Epithelial cell of esophagus (primary cell): ENCODE results near the gene FN3KRP.

ENCODE experiments used
- DNase-seq: peaks from one replicate; pipeline ENCODE4 v3.0.0; 2010; ENCODE audit warnings: low read depth
- H3K4me3 ChIP-seq: 2 replicates; pipeline ENCODE4 v1.5.1; 2011; ENCODE audit warnings: mild to moderate bottlenecking, low read length, control low read depth
- TF ChIP-seq, protein P1 (sequence below): IDR thresholded peaks from 2 replicates; pipeline ENCODE4 v1.5.1; 2011; ENCODE audit warnings: low read depth, mild to moderate bottlenecking, low read length, control low read depth, inconsistent platforms; ENCODE audit not compliant: insufficient read depth; ENCODE audit errors: missing control alignments

Gene FN3KRP

DNA sequence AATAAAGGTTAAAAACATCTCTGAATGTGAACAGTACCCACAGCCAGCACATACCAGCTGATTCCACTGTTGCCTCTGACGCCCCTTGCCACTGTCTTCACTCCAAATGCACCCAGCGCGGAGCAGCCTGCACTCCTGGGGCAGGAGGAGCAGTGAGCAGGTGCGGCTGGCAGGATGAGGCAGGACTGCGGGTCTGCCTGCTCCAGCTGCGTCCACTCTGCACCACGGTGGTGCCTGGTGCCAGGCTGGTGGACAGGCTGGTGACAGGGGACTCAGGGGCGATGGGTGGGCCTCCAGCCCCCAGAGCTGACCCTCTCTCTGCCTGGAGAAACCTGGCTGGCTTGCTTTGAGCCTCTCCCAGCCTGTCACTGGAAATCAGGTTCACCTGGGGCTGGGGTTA is 27.4 kb upstream of the FN3KRP start:
- TF ChIP-seq, protein P1, sequence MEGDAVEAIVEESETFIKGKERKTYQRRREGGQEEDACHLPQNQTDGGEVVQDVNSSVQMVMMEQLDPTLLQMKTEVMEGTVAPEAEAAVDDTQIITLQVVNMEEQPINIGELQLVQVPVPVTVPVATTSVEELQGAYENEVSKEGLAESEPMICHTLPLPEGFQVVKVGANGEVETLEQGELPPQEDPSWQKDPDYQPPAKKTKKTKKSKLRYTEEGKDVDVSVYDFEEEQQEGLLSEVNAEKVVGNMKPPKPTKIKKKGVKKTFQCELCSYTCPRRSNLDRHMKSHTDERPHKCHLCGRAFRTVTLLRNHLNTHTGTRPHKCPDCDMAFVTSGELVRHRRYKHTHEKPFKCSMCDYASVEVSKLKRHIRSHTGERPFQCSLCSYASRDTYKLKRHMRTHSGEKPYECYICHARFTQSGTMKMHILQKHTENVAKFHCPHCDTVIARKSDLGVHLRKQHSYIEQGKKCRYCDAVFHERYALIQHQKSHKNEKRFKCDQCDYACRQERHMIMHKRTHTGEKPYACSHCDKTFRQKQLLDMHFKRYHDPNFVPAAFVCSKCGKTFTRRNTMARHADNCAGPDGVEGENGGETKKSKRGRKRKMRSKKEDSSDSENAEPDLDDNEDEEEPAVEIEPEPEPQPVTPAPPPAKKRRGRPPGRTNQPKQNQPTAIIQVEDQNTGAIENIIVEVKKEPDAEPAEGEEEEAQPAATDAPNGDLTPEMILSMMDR = no peak
- no peak for DNase-seq
- H3K4me3 ChIP-seq = no peak overlapping the region

DNA sequence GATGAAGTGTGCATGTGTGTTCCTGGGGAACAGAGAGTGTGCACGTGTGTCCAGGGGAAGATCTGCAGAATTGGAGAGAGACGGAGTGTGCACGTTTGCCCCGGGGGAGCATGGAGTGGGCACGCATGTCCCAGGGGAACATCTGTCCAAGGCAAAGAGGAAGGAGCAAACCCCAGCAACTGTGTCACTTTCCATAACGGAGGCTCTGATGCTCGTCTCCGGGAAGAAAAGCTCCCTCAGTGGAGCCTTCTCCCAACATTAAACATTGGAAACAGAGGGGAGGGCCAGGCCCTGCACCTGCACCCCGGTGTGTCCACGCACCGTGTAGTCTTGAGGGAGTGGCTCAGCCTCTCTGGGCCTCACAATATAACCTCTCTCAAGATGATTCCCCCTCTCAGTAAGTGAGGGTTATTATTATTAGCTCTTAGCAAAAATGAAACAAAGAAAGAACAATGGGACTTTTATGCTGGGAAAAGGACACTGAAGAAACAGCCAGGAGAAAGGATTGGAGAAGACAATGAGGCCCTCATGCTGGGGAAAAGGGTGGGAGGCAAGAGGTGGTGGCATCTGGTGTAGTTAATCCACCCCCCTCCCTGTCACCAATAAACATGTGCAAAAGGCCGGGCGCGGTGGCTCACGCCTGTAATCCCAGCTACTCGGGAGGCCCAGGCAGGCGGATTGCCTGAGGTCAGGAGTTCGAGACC is 25.6 kb upstream of the FN3KRP start:
- DNase-seq = no peak
- no peak overlapping the region for H3K4me3 ChIP-seq
- TF ChIP-seq, protein P1 = no peak

DNA sequence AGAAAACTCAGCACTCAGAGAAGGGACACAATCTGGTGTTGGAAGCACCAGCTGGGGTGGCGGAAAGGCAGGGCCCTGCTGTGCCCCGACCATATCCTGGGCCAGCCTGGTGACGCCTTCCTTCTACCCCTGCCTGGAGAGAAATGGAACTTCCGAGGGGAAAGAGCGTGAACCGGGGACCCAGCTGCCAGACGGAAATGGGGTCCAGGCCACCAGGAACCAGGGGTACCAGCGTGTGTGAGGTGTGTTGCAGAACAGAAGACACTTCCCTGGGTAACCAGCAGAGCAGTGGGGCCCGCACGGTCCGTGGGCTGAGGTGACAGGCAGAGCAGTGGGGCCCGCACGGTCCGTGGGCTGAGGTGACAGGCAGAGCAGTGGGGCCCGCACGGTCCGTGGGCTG is 24.8 kb upstream of the FN3KRP start:
- H3K4me3 ChIP-seq = no peak overlapping the region
- no peak for DNase-seq
- TF ChIP-seq, protein P1 = no peak

DNA sequence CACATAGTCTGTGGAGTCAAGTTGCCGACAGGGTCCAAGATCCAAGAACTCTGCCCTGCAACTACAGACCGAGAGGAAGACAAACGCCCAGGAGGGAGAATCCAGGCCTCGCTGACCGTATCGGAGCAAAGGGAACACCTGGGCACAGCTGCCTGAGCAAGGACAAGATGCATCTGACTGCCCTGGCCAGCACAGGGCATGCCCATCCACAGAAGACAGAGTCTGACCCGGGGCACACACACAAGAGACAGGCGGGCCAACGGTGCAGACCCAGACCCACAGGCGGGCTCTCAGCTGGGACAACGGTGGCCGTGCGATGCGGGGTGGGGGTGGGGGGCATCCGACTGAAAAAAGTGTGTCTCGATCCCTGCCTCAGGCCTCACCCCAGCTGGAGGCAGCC is 24.2 kb upstream of the FN3KRP start:
- H3K4me3 ChIP-seq = no peak overlapping the region
- no peak for DNase-seq
- TF ChIP-seq, protein P1 = no peak

DNA sequence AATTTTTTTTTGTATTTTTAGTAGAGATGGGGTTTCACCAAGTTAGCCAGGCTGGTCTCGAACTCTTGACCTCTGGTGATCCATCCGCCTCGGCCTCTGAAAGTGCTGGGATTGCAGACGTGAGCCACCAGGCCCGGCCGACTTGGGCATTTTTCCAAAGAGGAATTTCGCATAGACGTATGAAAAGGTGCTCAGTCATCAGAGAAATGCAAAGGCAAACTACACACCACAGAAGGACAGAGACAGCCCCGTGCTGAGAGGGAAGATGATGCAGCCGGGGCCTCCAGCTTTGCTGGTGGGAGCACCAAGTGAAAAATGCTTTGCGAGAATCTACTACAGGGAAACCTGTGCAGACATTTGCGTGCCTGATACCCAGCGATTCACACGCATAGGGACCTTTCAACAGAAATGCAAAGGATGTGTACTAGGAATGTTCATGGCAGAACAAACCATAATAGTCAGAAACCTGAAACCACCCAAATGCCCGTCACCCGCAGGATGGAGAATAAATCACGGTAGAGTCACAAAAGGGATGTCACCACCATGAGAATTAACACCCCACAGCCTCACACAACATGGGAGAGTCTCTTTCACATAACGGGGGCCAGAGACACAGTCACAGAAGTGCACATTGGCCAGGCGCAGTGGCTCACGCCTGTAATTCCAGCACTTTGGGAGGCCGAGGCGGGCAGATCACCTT is 23.2 kb upstream of the FN3KRP start:
- H3K4me3 ChIP-seq = no peak overlapping the region
- TF ChIP-seq, protein P1 = no peak
- no peak for DNase-seq

DNA sequence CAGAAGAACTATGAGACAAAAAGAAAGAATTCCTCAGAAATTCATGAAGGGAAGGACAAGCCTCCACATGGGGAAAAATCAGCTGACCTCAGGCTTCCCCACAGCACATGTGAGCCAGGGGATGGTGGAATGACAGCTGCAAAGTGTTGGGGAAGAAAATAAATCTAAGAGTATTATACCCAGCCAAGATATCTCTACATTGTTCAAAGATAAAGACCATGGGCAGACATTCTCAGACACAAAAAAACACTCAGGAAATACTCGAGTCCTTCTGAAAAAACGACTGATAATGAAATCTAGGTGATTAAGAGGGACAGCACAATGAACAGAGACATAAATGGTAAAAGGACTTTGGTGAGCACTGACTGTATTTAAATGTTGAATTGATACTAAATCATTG is 21.9 kb upstream of the FN3KRP start:
- TF ChIP-seq, protein P1 = no peak
- no peak for DNase-seq
- H3K4me3 ChIP-seq = no peak overlapping the region
